Mesendoderm (in vitro differentiated cells): ENCODE results near the gene PDZK1IP1.

ENCODE experiments used
- DNase-seq: peaks from one replicate; pipeline ENCODE4 v3.0.0; 2013
- H2AK5ac ChIP-seq: 2 replicates; pipeline ENCODE4 v1.6.1; 2013; ENCODE audit warnings: low read length, inconsistent platforms
- H2BK120ac ChIP-seq: 2 replicates; pipeline ENCODE4 v1.6.1; 2013; ENCODE audit warnings: low read depth, mild to moderate bottlenecking, low read length, moderate library complexity, mixed read lengths
- H2BK15ac ChIP-seq: replicated peaks from 2 replicates; pipeline ENCODE4 v1.6.1; 2013; ENCODE audit warnings: low read depth, mild to moderate bottlenecking, moderate library complexity
- H2BK5ac ChIP-seq: 2 replicates; pipeline ENCODE4 v1.6.1; 2013; ENCODE audit warnings: low read length, inconsistent platforms
- H3K18ac ChIP-seq: 2 replicates; pipeline ENCODE4 v1.6.1; 2013; ENCODE audit warnings: mild to moderate bottlenecking, low read length, mixed read lengths
- H3K23ac ChIP-seq: one replicate; pipeline ENCODE4 v1.6.1; 2013; ENCODE audit warnings: low read length
- H3K27ac ChIP-seq: 2 replicates; pipeline ENCODE4 v1.5.1; 2013; ENCODE audit warnings: low read depth, mild to moderate bottlenecking, inconsistent platforms, low read length, moderate library complexity
- H3K27me3 ChIP-seq: 2 replicates; pipeline ENCODE4 v1.6.1; 2013; ENCODE audit warnings: low read length, control low read depth, mild to moderate bottlenecking, inconsistent platforms; ENCODE audit not compliant: insufficient read depth, poor library complexity
- H3K36me3 ChIP-seq: 2 replicates; pipeline ENCODE4 v1.6.1; 2013; ENCODE audit warnings: low read length, inconsistent platforms; ENCODE audit not compliant: control insufficient read depth, insufficient read depth
- H3K4ac ChIP-seq: one replicate; pipeline ENCODE4 v1.6.1; 2013; ENCODE audit warnings: low read depth, mild to moderate bottlenecking, low read length, moderate library complexity
- H3K4me1 ChIP-seq: 2 replicates; pipeline ENCODE4 v1.6.1; 2013; ENCODE audit warnings: low read depth, low read length, inconsistent platforms; ENCODE audit not compliant: control insufficient read depth
- H3K4me2 ChIP-seq: 2 replicates; pipeline ENCODE4 v1.6.1; 2013; ENCODE audit warnings: low read length
- H3K4me3 ChIP-seq: 2 replicates; pipeline ENCODE4 v1.5.1; 2013; ENCODE audit warnings: mild to moderate bottlenecking, low read length
- H3K56ac ChIP-seq: one replicate; pipeline ENCODE4 v1.6.1; 2013; ENCODE audit warnings: low read length
- H3K79me1 ChIP-seq: 2 replicates; pipeline ENCODE4 v1.6.1; 2013; ENCODE audit warnings: low read length, inconsistent platforms
- H3K79me2 ChIP-seq: 2 replicates; pipeline ENCODE4 v1.6.1; 2013; ENCODE audit warnings: mild to moderate bottlenecking, low read length; ENCODE audit not compliant: control insufficient read depth, insufficient read depth
- H3K9ac ChIP-seq: 2 replicates; pipeline ENCODE4 v1.6.1; 2013; ENCODE audit warnings: low read length, inconsistent platforms
- H4K5ac ChIP-seq: one replicate; pipeline ENCODE4 v1.6.1; 2013; ENCODE audit warnings: low read length
- H4K8ac ChIP-seq: one replicate; pipeline ENCODE4 v1.6.1; 2013; ENCODE audit warnings: low read depth, mild to moderate bottlenecking, control low read depth, low read length, moderate library complexity
- WGBS: extraction: QIAGEN DNeasy Blood & Tissue Kit; methylation state at CpG from one replicate; pipeline ENCODE4 v1.1.7; 2013; ENCODE audit warnings: low lambda C conversion rate, missing lambda C conversion rate; ENCODE audit not compliant: insufficient coverage; ENCODE audit errors: extremely low coverage; 5-methylcytosine and 5-hydroxymethylcytosine counted together

Gene PDZK1IP1

DNA sequence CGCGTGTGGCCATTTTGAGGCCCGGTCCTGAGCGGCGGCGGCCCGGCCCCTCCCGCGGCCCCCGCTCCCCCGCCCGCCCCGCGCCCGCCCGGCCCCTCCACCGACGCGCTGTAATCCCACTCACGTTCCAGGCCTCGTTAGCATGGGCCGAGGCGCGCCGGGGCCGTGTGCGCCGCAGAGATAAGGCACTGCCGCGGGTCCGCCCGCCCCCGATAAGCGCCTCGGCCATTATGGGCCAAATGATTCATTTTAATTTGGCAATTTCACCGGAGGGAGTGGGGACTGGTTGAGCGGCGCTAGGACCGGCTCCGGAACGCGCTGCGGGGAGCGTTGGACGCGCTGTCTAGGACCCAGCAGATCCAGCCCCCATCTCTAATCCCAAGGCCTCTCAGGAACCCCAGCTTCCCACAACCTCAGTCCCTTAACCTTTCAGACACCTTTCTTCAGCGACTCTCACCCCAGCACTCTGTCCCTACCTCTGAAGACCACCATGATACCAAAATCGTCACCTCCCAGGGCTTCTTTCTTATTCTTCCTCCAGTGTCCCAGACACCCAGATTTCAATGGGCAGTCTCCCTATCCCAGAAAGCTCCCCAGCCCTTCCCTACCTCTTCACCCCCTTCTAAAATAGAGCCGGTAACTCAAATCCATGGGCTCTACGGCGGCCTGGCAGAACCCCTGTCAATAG is 42.5 kb upstream of the PDZK1IP1 start, which contains the start of gene TAL1:
Gene TAL1 (minus strand): TSS at position 39 of the 688 bp plus-strand sequence. CDS start 6,337 bp downstream, outside the sequence.
- Histone ChIP-seq H3K4ac (no peak within 1 kb of the TSS), H3K27ac (no peak within 1 kb of the TSS)
- no peak for DNase-seq

GRCh38 chr1:47231301-47232186 is 41.7 kb upstream of the PDZK1IP1 start:
- Histone ChIP-seq H3K23ac (no peak overlapping the region), H3K27ac (no peak overlapping the region), H3K27me3 (peaks cover 82% of the 10 kb centered on the region), H2BK15ac (no peak overlapping the region), H3K4ac (no peak overlapping the region), H3K4me2 (peak overlapping the region; percentile 59), H3K79me1 (no peaks in the 10 kb centered on the region), H2AK5ac (no peak overlapping the region), H4K8ac (no peak overlapping the region), H3K9ac (peak overlapping the region; percentile 2), H3K79me2 (no peaks in the 10 kb centered on the region), H2BK120ac (no peak overlapping the region), H3K4me1 (peaks cover 2% of the 10 kb centered on the region), H3K18ac (no peak overlapping the region), H3K36me3 (no peaks in the 10 kb centered on the region), H3K56ac (peak overlapping the region; percentile 73), H3K4me3 (no peak overlapping the region), H4K5ac (no peak overlapping the region), H2BK5ac (no peak overlapping the region)
- DNase-seq, result peak; percentile 46
- no CpG with 5 or more reads among the region's 62 CpGs for WGBS

More for the DNA sequence above, 42.5 kb upstream of the PDZK1IP1 start, which contains the start of gene TAL1:
- Histone ChIP-seq H3K9ac (peak within 1 kb of the TSS; percentile 2), H3K4me1 (peaks cover 2% of the 10 kb centered on the region), H3K18ac (peak within 1 kb of the TSS; percentile 3), H4K5ac (no peak within 1 kb of the TSS), H2BK5ac (no peak within 1 kb of the TSS), H3K79me1 (no peaks in the 10 kb centered on the region), H2BK120ac (no peak within 1 kb of the TSS), H3K4me3 (no peak within 1 kb of the TSS), H3K23ac (no peak within 1 kb of the TSS), H3K4me2 (peak within 1 kb of the TSS; percentile 59), H3K79me2 (no peaks in the 10 kb centered on the region), H3K27me3 (peaks cover 75% of the 10 kb centered on the region), H4K8ac (peak within 1 kb of the TSS; percentile 87), H2AK5ac (no peak within 1 kb of the TSS), H3K36me3 (no peaks in the 10 kb centered on the region), H3K56ac (peak within 1 kb of the TSS; percentile 73), H2BK15ac (no peak within 1 kb of the TSS)
- no CpG with 5 or more reads among the region's 51 CpGs for WGBS

DNA sequence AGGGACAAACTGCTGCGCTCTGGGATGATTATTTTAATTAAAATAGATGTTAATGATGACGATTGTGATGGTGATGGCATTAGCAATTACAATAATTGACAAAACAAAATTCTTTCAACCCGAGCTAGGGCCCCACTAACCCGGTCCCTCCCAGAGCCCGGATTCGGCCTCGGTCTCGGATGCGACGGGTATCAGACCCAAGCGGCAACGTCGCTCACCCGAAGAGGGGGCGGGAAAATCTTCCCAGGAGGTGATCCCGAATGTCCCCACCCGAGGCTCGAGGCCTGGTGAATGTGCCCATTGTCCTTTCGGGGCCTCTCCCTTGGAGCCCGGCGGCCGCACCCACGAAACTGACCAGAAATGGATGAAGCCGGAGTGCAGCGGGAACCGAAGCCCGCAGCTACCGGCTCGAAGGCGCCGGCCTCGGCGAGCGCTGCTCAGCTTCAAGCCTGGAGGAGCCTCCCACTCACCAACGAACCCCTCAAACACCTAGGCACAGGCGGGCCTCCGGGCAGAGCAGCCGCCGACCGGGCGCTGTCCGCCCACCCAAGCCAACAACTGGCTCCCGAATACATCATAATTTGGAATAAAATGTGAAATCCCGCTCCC is 41.0 kb upstream of the PDZK1IP1 start:
- Histone ChIP-seq H3K36me3 (no peaks in the 10 kb centered on the region), H4K5ac (no peak overlapping the region), H3K18ac (peak overlapping the region; percentile 3), H3K4me3 (no peak overlapping the region), H2BK15ac (no peak overlapping the region), H3K79me1 (no peaks in the 10 kb centered on the region), H4K8ac (no peak overlapping the region), H3K4me2 (peak overlapping the region; percentile 18), H3K4ac (no peak overlapping the region), H3K79me2 (no peaks in the 10 kb centered on the region), H3K56ac (no peak overlapping the region), H2AK5ac (no peak overlapping the region), H3K9ac (no peak overlapping the region), H3K23ac (no peak overlapping the region), H2BK5ac (no peak overlapping the region), H3K4me1 (peaks cover 2% of the 10 kb centered on the region), H3K27ac (no peak overlapping the region), H2BK120ac (no peak overlapping the region), H3K27me3 (peaks cover 89% of the 10 kb centered on the region)
- WGBS, result no CpG with 5 or more reads among the region's 44 CpGs
- no peak for DNase-seq

DNA sequence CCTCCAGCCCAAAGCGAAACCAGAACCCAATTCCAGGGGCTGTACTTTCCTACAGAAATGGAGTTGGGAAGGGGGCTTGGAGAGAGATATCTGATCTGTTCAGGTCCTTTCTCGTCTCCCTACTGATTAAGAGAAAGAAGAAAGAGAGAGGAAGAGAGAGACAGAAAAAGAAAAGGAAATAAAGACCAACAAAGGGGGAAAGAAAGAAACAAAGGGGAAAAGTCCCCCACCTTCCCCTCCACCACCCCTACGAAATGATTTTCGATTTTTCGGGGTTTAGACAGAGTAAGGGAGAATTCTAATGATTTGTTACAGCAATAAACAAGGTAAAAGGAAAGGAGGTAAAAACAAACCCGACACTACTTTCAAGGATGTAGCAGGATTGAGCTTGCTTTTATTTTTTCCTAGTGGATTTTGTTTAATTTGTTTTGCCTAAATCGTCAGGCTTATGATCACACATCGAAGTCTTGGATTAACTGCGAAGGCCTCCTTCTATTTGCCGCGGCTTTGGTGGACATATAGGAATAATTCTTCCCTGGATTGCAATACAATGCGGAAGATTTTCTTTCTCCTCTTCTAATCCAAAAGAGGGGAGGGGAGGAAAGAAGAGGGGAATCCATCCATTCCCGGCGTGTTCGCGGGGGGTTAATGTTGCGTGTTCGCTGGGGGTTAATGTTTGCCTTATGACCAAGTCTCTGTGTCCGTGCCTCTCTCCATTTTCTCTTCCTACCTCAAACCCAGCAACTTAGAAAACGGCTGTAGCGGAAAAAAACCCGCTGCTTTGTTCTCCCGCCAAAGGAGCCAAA is 40.3 kb upstream of the PDZK1IP1 start:
- Histone ChIP-seq H3K4me3 (no peak overlapping the region), H2BK120ac (no peak overlapping the region), H3K18ac (no peak overlapping the region), H3K56ac (no peak overlapping the region), H3K79me2 (no peaks in the 10 kb centered on the region), H3K4me1 (peaks cover under 1% of the 10 kb centered on the region), H3K36me3 (no peaks in the 10 kb centered on the region), H2BK15ac (no peak overlapping the region), H4K8ac (no peak overlapping the region), H4K5ac (no peak overlapping the region), H3K9ac (no peak overlapping the region), H3K27ac (no peak overlapping the region), H3K27me3 (peaks cover 90% of the 10 kb centered on the region), H3K79me1 (no peaks in the 10 kb centered on the region), H3K4ac (no peak overlapping the region), H2BK5ac (no peak overlapping the region), H3K4me2 (no peak overlapping the region), H3K23ac (no peak overlapping the region), H2AK5ac (no peak overlapping the region)
- no peak for DNase-seq
- no CpG with 5 or more reads among the region's 23 CpGs for WGBS

DNA sequence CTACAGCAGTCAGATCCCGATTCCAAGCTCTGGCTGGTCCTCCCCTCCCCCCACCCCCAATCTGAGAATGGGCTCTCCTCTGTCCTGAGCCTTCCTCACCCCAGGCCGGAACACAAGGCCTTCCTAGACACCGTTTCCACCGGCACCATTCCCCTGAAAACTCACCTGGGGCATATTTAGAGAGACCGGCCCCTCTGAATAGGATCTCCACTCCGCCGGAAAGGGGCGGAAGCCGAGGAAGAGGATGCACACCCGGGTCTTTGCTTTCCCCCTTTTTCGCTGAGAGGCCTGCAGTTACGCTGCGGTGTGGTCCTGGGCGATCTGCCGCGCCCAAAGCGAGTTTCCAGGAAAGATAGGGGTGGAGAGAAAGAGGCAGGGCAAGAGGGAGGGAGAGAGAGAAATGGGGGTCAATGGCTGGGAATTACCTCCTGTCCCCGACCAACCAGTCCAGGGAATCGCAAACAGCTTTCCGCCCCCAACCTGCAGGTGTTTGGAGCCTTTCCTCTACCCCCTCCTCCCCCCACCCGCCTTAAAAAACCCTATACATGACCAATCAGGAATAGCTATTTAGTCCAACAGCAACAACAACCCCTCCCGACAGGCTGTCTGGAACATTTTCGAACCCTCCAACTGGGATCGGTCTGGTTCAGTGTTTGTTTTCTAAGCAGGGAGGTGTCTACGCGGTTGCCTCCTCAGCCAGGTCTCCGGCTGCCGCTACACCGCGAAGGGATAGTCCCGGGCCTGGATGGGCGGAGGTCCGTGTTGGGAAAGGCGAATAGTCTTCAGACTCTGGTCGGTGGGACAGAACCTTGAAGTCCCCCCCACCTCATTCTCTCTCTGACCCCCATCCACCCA is 39.4 kb upstream of the PDZK1IP1 start:
- Histone ChIP-seq H3K4me2 (peak overlapping the region; percentile 4), H3K27ac (no peak overlapping the region), H3K4ac (no peak overlapping the region), H3K36me3 (no peaks in the 10 kb centered on the region), H2BK15ac (no peak overlapping the region), H2BK120ac (no peak overlapping the region), H4K5ac (no peak overlapping the region), H3K79me2 (no peaks in the 10 kb centered on the region), H2BK5ac (no peak overlapping the region), H3K56ac (no peak overlapping the region), H3K18ac (no peak overlapping the region), H3K4me1 (peaks cover 2% of the 10 kb centered on the region), H4K8ac (no peak overlapping the region), H2AK5ac (no peak overlapping the region), H3K9ac (no peak overlapping the region), H3K79me1 (no peaks in the 10 kb centered on the region), H3K23ac (no peak overlapping the region), H3K27me3 (peaks cover 93% of the 10 kb centered on the region), H3K4me3 (no peak overlapping the region)
- no CpG with 5 or more reads among the region's 35 CpGs for WGBS
- no peak for DNase-seq
